ENCODE data around the gene SURF2.

The SURF2 gene

DNA sequence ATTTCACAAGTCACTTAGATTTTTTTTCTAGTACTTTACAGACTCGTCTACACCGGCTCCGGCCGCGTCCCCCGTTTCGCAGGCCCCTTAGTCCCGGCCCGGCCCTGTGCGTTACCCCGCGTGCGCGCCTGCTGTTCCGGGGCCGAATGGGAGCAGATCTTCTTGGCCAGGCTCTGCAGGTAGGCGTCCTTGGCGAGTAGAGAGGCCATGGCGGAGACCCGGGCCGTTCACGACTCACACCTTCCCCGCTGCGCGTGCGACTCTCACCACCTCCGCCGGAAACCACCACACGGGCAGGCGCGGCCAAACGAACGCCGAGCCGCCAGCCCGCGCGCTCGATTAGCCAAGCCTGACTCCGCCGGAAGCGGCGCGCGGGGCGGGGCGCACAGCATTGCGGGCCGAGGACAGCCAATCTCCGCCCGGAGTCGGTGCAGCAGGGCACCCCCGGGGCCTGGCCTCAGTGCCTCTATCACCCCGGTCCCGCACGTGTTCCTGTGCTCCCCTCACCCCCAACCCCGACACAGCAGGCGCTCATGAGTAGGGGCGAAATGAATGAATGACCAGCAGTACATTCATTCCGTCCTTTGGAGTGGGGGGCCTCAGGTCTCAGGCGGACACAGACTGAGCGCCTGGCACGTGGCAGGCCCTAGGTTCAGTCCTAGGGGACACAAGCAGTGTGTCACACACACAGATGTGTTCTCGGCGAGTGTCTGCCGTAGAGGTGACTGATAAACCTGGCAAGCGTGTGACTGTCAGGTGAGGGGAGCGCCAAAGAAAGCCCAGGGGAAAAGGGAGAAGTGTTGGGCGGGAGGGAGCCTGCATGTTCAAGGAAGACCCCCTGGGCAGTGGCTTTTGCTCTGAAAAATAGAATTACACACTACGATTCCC, 20.2 kb upstream of the SURF2 start, which contains the start of gene SURF6:
SURF6 (minus strand) TSS at position 265 of the 888 bp plus-strand sequence; CDS start at position 209, 56 bp downstream.
- Histone ChIP-seq H3K4me1 (ENCODE audit: control insufficient read depth, insufficient read depth, low read length, poor library complexity, severe bottlenecking) (peaks cover 5% of the 10 kb centered on the region), H3K36me3 (ENCODE audit: control insufficient read depth, insufficient read depth, low read length) (peaks cover 56% of the 10 kb centered on the region), H3K4me3 (ENCODE audit: extremely low read depth, insufficient read depth, low read length, poor library complexity, severe bottlenecking) (peak within 1 kb of the TSS; percentile 87), H3K9me3 (ENCODE audit: control insufficient read depth, low read length) (no peaks in the 10 kb centered on the region), H3K27ac (ENCODE audit: low read depth, low read length, severe bottlenecking) (peak within 1 kb of the TSS; percentile 62)
- 7 to 11% methylated on average over 46 to 64 of the region's 70 CpGs for WGBS, 2 experiments (ENCODE audit: insufficient coverage in 2 of 2)

- no peak overlapping the region for H3K27ac ChIP-seq (ENCODE audit: low read depth, low read length, severe bottlenecking)
- peaks cover 60% of the 10 kb centered on the region for H3K36me3 ChIP-seq (ENCODE audit: control insufficient read depth, insufficient read depth, low read length)
- no peak overlapping the region for H3K4me3 ChIP-seq (ENCODE audit: extremely low read depth, insufficient read depth, low read length, poor library complexity, severe bottlenecking)
- peaks cover under 1% of the 10 kb centered on the region for H3K4me1 ChIP-seq (ENCODE audit: control insufficient read depth, insufficient read depth, low read length, poor library complexity, severe bottlenecking)
- no peaks in the 10 kb centered on the region for H3K9me3 ChIP-seq (ENCODE audit: control insufficient read depth, low read length)
- 88 to 93% methylated on average over 5 of the region's 5 CpGs for WGBS, 2 experiments (ENCODE audit: insufficient coverage in 2 of 2)
Observed at GRCh38 chr9:133339641-133340040, 16.7 kb upstream of the SURF2 start.

- no peaks in the 10 kb centered on the region for H3K9me3 ChIP-seq (ENCODE audit: control insufficient read depth, low read length)
- no peaks in the 10 kb centered on the region for H3K4me1 ChIP-seq (ENCODE audit: control insufficient read depth, insufficient read depth, low read length, poor library complexity, severe bottlenecking)
- H3K27ac ChIP-seq (ENCODE audit: low read depth, low read length, severe bottlenecking), result no peak overlapping the region
- no peak overlapping the region for H3K4me3 ChIP-seq (ENCODE audit: extremely low read depth, insufficient read depth, low read length, poor library complexity, severe bottlenecking)
- 100% methylated on average over 2 to 3 of the region's 3 CpGs for WGBS, 2 experiments (ENCODE audit: insufficient coverage in 2 of 2)
- H3K36me3 ChIP-seq (ENCODE audit: control insufficient read depth, insufficient read depth, low read length), result peaks cover 61% of the 10 kb centered on the region
Observed at GRCh38 chr9:133340256-133340655, 16.1 kb upstream of the SURF2 start.

DNA sequence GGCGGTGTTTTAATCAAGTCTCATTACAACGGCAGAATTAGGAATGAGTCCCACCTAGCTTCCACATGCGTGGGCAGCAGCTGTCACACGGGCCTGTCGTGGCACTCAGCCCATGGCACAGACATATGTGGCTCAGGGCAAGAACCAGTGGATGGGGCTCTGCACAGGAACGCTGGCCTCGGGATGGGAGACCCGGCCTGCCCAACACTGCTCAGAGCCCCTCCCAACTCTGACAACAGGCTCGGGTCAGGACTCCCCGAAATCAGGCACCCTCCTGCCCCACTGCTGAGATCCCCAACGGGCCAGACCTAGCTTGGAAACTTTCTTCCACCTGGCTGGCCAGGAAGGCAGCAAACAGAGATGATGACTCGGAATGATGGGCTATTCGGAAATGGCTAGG, 15.4 kb upstream of the SURF2 start:
- no peak overlapping the region for H3K4me3 ChIP-seq (ENCODE audit: extremely low read depth, insufficient read depth, low read length, poor library complexity, severe bottlenecking)
- H3K27ac ChIP-seq (ENCODE audit: low read depth, low read length, severe bottlenecking), result no peak overlapping the region
- H3K36me3 ChIP-seq (ENCODE audit: control insufficient read depth, insufficient read depth, low read length), result peaks cover 68% of the 10 kb centered on the region
- H3K9me3 ChIP-seq (ENCODE audit: control insufficient read depth, low read length), result no peaks in the 10 kb centered on the region
- H3K4me1 ChIP-seq (ENCODE audit: control insufficient read depth, insufficient read depth, low read length, poor library complexity, severe bottlenecking), result no peaks in the 10 kb centered on the region
- WGBS, 2 experiments (ENCODE audit: insufficient coverage in 2 of 2), result 96 to 98% methylated on average over 10 to 11 of the region's 13 CpGs

DNA sequence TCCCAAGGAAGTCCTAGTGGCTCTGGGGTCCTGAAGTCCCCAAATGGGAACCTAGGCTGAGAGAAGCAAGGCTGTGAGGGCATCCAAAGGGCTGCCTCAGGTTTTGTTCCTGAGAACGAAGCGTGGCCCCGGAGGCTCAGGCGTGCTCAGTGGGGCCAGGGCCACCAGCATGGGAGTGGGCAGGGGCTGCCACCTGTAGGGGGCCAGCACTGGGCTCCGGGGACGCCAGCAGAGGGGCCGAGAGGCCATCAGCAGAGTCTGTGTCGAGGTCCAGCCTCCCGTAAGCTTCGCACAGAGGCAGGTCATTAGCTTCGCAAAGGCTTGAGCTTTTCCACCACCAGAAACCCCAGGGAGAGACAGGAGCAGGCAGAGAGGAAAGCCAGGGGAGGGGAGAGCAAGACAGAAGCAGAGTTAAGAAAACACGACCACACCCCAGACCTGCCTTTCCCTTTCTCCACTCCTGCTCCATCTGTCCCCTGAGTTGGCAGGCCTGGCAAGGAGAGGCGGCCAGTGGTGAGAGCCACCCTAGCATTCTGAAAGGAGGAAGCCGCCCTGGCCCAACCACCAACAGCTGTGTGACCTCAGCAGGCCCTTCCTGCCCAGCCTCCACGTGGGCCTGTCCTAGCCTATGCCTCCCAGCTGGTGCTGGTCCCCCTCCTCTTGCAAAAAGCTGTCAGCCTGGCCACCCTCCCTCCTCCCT, 14.8 kb upstream of the SURF2 start:
- H3K36me3 ChIP-seq (ENCODE audit: control insufficient read depth, insufficient read depth, low read length), result peaks cover 72% of the 10 kb centered on the region
- H3K4me3 ChIP-seq (ENCODE audit: extremely low read depth, insufficient read depth, low read length, poor library complexity, severe bottlenecking), result no peak overlapping the region
- H3K4me1 ChIP-seq (ENCODE audit: control insufficient read depth, insufficient read depth, low read length, poor library complexity, severe bottlenecking), result peaks cover 5% of the 10 kb centered on the region
- H3K9me3 ChIP-seq (ENCODE audit: control insufficient read depth, low read length), result no peaks in the 10 kb centered on the region
- no peak overlapping the region for H3K27ac ChIP-seq (ENCODE audit: low read depth, low read length, severe bottlenecking)
- 93 to 95% methylated on average over 13 to 14 of the region's 15 CpGs for WGBS, 2 experiments (ENCODE audit: insufficient coverage in 2 of 2)

- H3K4me1 ChIP-seq (ENCODE audit: control insufficient read depth, insufficient read depth, low read length, poor library complexity, severe bottlenecking), result peaks cover 6% of the 10 kb centered on the region
- WGBS, 2 experiments (ENCODE audit: insufficient coverage in 2 of 2), result 85 to 88% methylated on average over 10 to 12 of the region's 12 CpGs
- peaks cover 72% of the 10 kb centered on the region for H3K36me3 ChIP-seq (ENCODE audit: control insufficient read depth, insufficient read depth, low read length)
- no peaks in the 10 kb centered on the region for H3K9me3 ChIP-seq (ENCODE audit: control insufficient read depth, low read length)
- no peak overlapping the region for H3K4me3 ChIP-seq (ENCODE audit: extremely low read depth, insufficient read depth, low read length, poor library complexity, severe bottlenecking)
- H3K27ac ChIP-seq (ENCODE audit: low read depth, low read length, severe bottlenecking), result no peak overlapping the region
Observed at GRCh38 chr9:133342069-133342406, 14.3 kb upstream of the SURF2 start.

GRCh38 chr9:133342570-133342969, 13.8 kb upstream of the SURF2 start:
- no peak overlapping the region for H3K27ac ChIP-seq (ENCODE audit: low read depth, low read length, severe bottlenecking)
- H3K4me3 ChIP-seq (ENCODE audit: extremely low read depth, insufficient read depth, low read length, poor library complexity, severe bottlenecking), result no peak overlapping the region
- peaks cover 6% of the 10 kb centered on the region for H3K4me1 ChIP-seq (ENCODE audit: control insufficient read depth, insufficient read depth, low read length, poor library complexity, severe bottlenecking)
- no peaks in the 10 kb centered on the region for H3K9me3 ChIP-seq (ENCODE audit: control insufficient read depth, low read length)
- WGBS, 2 experiments (ENCODE audit: insufficient coverage in 2 of 2), result 81 to 90% methylated on average over 8 to 11 of the region's 11 CpGs
- peaks cover 72% of the 10 kb centered on the region for H3K36me3 ChIP-seq (ENCODE audit: control insufficient read depth, insufficient read depth, low read length)

DNA sequence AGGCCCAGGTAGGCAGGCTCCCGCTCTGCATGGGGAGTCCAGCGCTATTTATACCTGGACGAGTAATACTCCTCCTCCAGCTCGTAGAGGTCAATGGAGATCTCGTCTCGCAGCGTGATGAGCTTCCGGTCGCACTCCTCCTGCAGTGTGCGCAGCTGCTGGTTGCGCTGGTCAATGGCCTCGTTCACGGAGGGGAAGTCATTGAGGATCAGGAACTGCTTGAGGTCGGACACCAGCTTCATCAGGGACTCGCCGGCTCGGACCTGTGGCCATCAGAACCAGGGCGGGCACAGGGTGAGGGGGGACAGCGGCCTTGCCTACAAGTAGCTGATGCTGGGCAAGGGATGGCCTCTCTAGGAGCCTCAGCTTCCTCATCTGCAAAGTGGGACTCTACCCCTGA, 12.3 kb upstream of the SURF2 start:
- Histone ChIP-seq H3K9me3 (ENCODE audit: control insufficient read depth, low read length) (no peaks in the 10 kb centered on the region), H3K36me3 (ENCODE audit: control insufficient read depth, insufficient read depth, low read length) (peaks cover 75% of the 10 kb centered on the region), H3K27ac (ENCODE audit: low read depth, low read length, severe bottlenecking) (no peak overlapping the region), H3K4me3 (ENCODE audit: extremely low read depth, insufficient read depth, low read length, poor library complexity, severe bottlenecking) (no peak overlapping the region), H3K4me1 (ENCODE audit: control insufficient read depth, insufficient read depth, low read length, poor library complexity, severe bottlenecking) (peaks cover 6% of the 10 kb centered on the region)
- 95% methylated on average over 19 of the region's 19 CpGs for WGBS, 2 experiments (ENCODE audit: insufficient coverage in 2 of 2)

GRCh38 chr9:133344979-133345378, 11.4 kb upstream of the SURF2 start:
- H3K4me3 ChIP-seq (ENCODE audit: extremely low read depth, insufficient read depth, low read length, poor library complexity, severe bottlenecking), result no peak overlapping the region
- 99% methylated on average over 12 of the region's 12 CpGs for WGBS, 2 experiments (ENCODE audit: insufficient coverage in 2 of 2)
- H3K36me3 ChIP-seq (ENCODE audit: control insufficient read depth, insufficient read depth, low read length), result peaks cover 75% of the 10 kb centered on the region

DNA sequence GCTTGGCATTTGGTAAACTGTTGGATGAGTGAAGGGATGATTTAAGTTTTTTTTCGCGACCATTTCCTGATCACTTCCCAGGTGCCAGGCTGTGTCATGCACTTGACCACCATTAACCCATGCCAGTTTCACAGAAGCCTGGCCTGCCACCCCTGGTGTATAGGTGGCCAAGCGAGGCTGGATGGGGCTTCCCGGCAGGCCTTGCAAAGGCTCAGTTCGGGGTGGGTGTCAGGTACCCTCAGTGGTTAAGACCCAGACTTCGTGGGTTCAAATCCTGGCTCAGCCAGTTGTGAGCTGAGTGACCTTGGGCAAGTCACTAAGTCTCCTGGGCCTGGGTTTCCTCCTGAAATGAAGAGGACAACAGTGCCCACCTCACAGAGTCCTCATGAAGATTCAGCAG, 10.8 kb upstream of the SURF2 start:
- peaks cover 12% of the 10 kb centered on the region for H3K4me1 ChIP-seq (ENCODE audit: control insufficient read depth, insufficient read depth, low read length, poor library complexity, severe bottlenecking)
- H3K9me3 ChIP-seq (ENCODE audit: control insufficient read depth, low read length), result no peaks in the 10 kb centered on the region
- no peak overlapping the region for H3K27ac ChIP-seq (ENCODE audit: low read depth, low read length, severe bottlenecking)
- peaks cover 76% of the 10 kb centered on the region for H3K36me3 ChIP-seq (ENCODE audit: control insufficient read depth, insufficient read depth, low read length)
- 97% methylated on average over 6 of the region's 6 CpGs for WGBS, 2 experiments (ENCODE audit: insufficient coverage in 2 of 2)
- no peak overlapping the region for H3K4me3 ChIP-seq (ENCODE audit: extremely low read depth, insufficient read depth, low read length, poor library complexity, severe bottlenecking)

More at GRCh38 chr9:133344979-133345378, 11.4 kb upstream of the SURF2 start:
- Histone ChIP-seq H3K27ac (ENCODE audit: low read depth, low read length, severe bottlenecking) (no peak overlapping the region), H3K9me3 (ENCODE audit: control insufficient read depth, low read length) (no peaks in the 10 kb centered on the region), H3K4me1 (ENCODE audit: control insufficient read depth, insufficient read depth, low read length, poor library complexity, severe bottlenecking) (peaks cover 12% of the 10 kb centered on the region)

All from mesodermal cell (in vitro differentiated cells).